Breast epithelium (tissue), 3 donors: ENCODE results near the gene STK4.

ENCODE experiments used
- POLR2A ChIP-seq: fragments of 450-650 bp; IDR thresholded peaks from one replicate; pipeline ENCODE4 v1.6.1; 2016; ENCODE audit warnings: antibody characterized with exemption, mild to moderate bottlenecking, moderate library complexity
- POLR2AphosphoS5 ChIP-seq, 3 donors: sonication (generic); formaldehyde crosslinking; IDR thresholded peaks; one replicate each; pipeline ENCODE4 v1.6.1; 2017; ENCODE audit warnings: antibody characterized with exemption in 3 of 3
- TF ChIP-seq, protein P1 (sequence below), 3 donors: fragments of 450-650 bp; IDR thresholded peaks; one replicate each; pipeline ENCODE4 v1.5.1; 2016 to 2017; ENCODE audit warnings: antibody characterized with exemption in 3 of 3, mild to moderate bottlenecking in 3 of 3, moderate library complexity in 3 of 3

DNA sequence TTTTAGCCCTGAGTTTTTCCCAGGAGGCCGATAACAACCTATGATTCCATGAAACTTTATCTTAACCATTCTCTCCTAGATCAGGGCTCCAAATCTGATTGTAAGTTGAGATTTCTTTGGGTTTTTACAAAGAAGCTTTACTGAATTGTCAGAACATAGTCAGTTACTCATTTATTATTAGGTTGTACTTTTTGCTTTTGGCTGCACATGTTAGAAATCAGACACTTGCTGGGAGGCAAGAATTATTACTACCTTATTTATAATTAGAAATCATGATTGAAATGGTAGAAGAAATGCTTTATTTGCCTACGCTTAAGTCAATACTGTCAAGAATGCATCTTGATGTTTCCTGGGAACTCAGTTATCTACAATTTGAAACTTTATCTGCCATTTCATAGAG lies 71.3 kb downstream of the STK4 start:
- TF ChIP-seq, protein P1, sequence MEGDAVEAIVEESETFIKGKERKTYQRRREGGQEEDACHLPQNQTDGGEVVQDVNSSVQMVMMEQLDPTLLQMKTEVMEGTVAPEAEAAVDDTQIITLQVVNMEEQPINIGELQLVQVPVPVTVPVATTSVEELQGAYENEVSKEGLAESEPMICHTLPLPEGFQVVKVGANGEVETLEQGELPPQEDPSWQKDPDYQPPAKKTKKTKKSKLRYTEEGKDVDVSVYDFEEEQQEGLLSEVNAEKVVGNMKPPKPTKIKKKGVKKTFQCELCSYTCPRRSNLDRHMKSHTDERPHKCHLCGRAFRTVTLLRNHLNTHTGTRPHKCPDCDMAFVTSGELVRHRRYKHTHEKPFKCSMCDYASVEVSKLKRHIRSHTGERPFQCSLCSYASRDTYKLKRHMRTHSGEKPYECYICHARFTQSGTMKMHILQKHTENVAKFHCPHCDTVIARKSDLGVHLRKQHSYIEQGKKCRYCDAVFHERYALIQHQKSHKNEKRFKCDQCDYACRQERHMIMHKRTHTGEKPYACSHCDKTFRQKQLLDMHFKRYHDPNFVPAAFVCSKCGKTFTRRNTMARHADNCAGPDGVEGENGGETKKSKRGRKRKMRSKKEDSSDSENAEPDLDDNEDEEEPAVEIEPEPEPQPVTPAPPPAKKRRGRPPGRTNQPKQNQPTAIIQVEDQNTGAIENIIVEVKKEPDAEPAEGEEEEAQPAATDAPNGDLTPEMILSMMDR (IDR thresholded peaks at IDR 0.05) = no peak
- no peak for TF ChIP-seq POLR2A
- no peak for TF ChIP-seq POLR2AphosphoS5 (IDR thresholded peaks at IDR 0.05)
